Breast epithelium (tissue), 4 donors: Measurements from ENCODE around the gene NTN4. TPM values are rescaled to one million over a fixed set of nuclear protein-coding genes. Genes with fewer than 3 reads are reported as not detected.
"Not testable (repeated sequence)": the region's sequence is repeated elsewhere in the genome, so short reads cannot be mapped to it uniquely, and the experiment has no call there.

Experiments
- DNase-seq, 2 donors: peaks; one replicate each; pipeline ENCODE4 v3.0.0-alpha.2; 2019; ENCODE audit warnings: low spot score in 2 of 2
- H3K27ac ChIP-seq, 2 donors: fragments of 200-600 bp; sonication (generic) in 1 of 2; one replicate each; pipeline ENCODE4 v1.5.1; 2016 to 2019; ENCODE audit warnings: mild to moderate bottlenecking in 1 of 2
- H3K27me3 ChIP-seq, 2 donors: fragments of 200-600 bp; sonication (generic) in 1 of 2; one replicate each; pipeline versions ENCODE4 v1.5.1 to v1.6.0; 2017 to 2019; ENCODE audit warnings: control low read depth in 1 of 2, mild to moderate bottlenecking in 1 of 2
- H3K36me3 ChIP-seq: fragments of 200-600 bp; one replicate; pipeline ENCODE4 v1.5.1; 2019
- H3K4me1 ChIP-seq, 2 donors: fragments of 200-600 bp; sonication (generic); one replicate each; pipeline ENCODE4 v1.5.1; 2016 to 2019; ENCODE audit warnings: control low read depth in 1 of 2
- H3K4me3 ChIP-seq, 3 donors: fragments of 200-600 bp; sonication (generic); 1 replicate in 2 of 3; 2 replicates in 1 of 3; pipeline ENCODE4 v1.5.1; 2016 to 2019; ENCODE audit warnings: mild to moderate bottlenecking in 3 of 3, moderate library complexity in 2 of 3
- H3K9me3 ChIP-seq, 2 donors: fragments of 200-600 bp; sonication (generic) in 1 of 2; one replicate each; pipeline ENCODE4 v1.5.1; 2016 to 2019; ENCODE audit warnings: control low read depth in 1 of 2
- CTCF ChIP-seq, 3 donors: fragments of 450-650 bp; IDR thresholded peaks; one replicate each; pipeline ENCODE4 v1.5.1; 2016 to 2017; ENCODE audit warnings: antibody characterized with exemption in 3 of 3, mild to moderate bottlenecking in 3 of 3, moderate library complexity in 3 of 3
- POLR2A ChIP-seq: fragments of 450-650 bp; IDR thresholded peaks from one replicate; pipeline ENCODE4 v1.6.1; 2016; ENCODE audit warnings: antibody characterized with exemption, mild to moderate bottlenecking, moderate library complexity
- POLR2AphosphoS5 ChIP-seq, 3 donors: sonication (generic); formaldehyde crosslinking; IDR thresholded peaks; one replicate each; pipeline ENCODE4 v1.6.1; 2017; ENCODE audit warnings: antibody characterized with exemption in 3 of 3
- intact Hi-C: fragments of 100-400 bp; cut with DNase I; formaldehyde crosslinking; loops from one replicate; pipeline ENCODE4 v1.15.1; 2023; ENCODE audit warnings: low total_unique reads
- total RNA-seq, 3 donors: library from RNA; depleted of rRNA; stranded (reverse); fragments of >200 nt; gene quantifications; one replicate each; pipeline ENCODE4 v1.1.0, GENCODE V29; 2016

NTN4 gene
- total RNA-seq, 3 donors from 2014 or later, result 27.4 to 188 (median 110) TPM

DNA sequence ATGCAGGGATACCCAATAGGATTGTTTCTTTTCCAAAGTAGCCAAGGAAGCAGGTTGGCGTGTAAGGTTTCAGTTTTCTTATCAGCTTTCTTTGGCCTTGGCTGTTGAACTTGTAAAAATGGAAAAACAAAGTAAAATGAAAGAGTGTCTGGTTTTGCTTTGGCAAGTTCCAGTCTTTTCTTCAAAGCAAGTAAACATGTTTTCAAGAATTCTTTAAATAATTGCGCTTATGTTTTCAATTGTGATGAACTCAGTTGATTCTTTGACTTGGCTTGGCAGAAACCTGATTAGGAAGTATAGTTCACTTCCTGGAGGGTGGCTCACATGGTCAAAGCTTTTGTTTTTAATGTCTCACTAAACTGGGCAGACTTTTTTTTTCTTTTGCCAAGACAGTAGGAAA lies 127.0 kb downstream of the NTN4 start:
- Histone ChIP-seq H3K4me3 (no peak overlapping the region), H3K36me3 (no peaks in the 10 kb centered on the region), H3K27ac (peak overlapping the region in 1 of 2 donors; percentile 45), H3K27me3 (no peaks in the 10 kb centered on the region), H3K9me3 (no peaks in the 10 kb centered on the region), H3K4me1 (no peaks in the 10 kb centered on the region)
- intact Hi-C loops, result no loop called here
- TF ChIP-seq CTCF (IDR thresholded peaks at IDR 0.05), result no peak
- TF ChIP-seq POLR2A, result no peak
- no peak for TF ChIP-seq POLR2AphosphoS5 (IDR thresholded peaks at IDR 0.05)
- DNase-seq, result no peak

DNA sequence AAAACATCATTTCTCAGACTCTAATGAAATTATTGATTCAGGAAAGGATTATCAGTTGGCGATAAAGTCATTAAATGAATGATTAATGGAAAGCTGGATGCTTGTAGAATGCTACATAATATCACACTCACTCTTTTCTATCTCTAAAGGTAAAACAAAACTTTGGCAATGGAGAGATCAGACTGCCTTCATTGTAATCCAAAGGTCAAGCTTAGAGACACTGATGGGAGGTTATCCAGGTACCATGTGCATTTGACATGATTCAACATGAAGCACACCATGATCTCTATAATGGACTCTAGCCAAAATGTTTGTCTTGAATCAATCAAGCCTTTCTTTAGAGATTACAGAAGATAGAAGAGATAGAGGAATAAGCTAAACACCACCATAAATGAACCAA lies 129.2 kb downstream of the NTN4 start:
- no peak for TF ChIP-seq CTCF (IDR thresholded peaks at IDR 0.05)
- no peak for TF ChIP-seq POLR2A
- no peak for TF ChIP-seq POLR2AphosphoS5 (IDR thresholded peaks at IDR 0.05)
- intact Hi-C loops, result no loop called here
- Histone ChIP-seq H3K36me3 (peaks cover 9% of the 10 kb centered on the region), H3K4me3 (no peak overlapping the region), H3K27ac (no peak overlapping the region), H3K9me3 (no peaks in the 10 kb centered on the region), H3K4me1 (no peaks in the 10 kb centered on the region), H3K27me3 (no peaks in the 10 kb centered on the region)
- no peak for DNase-seq

DNA sequence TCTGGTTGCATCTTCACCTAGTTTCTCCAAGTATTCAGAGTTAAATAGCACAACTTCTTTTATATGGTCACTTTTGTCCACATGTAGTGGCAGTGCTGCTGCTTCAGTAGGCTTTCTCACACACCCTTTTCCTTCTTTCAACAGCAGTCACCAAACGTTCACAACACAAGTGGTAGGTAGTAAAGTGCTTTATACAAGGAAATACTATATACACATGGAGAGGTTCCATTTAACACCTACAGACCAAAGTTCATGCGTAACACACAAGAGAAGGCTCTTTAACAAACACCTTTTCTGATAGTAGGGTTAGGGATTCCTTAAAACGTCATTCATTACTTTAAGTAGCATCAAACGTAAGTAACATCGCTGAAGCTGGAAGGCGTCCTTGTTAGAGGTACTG lies 132.2 kb downstream of the NTN4 start:
- Histone ChIP-seq H3K27ac (no peak overlapping the region), H3K4me1 (peaks cover 0 to 7% of the 10 kb centered on the region in 2 donors), H3K27me3 (no peaks in the 10 kb centered on the region), H3K4me3 (no peak overlapping the region), H3K9me3 (no peaks in the 10 kb centered on the region), H3K36me3 (peaks cover 9% of the 10 kb centered on the region)
- no peak for DNase-seq
- intact Hi-C loops, result no loop called here
- no peak for TF ChIP-seq CTCF (IDR thresholded peaks at IDR 0.05)
- TF ChIP-seq POLR2AphosphoS5 (IDR thresholded peaks at IDR 0.05), result no peak
- TF ChIP-seq POLR2A, result no peak

DNA sequence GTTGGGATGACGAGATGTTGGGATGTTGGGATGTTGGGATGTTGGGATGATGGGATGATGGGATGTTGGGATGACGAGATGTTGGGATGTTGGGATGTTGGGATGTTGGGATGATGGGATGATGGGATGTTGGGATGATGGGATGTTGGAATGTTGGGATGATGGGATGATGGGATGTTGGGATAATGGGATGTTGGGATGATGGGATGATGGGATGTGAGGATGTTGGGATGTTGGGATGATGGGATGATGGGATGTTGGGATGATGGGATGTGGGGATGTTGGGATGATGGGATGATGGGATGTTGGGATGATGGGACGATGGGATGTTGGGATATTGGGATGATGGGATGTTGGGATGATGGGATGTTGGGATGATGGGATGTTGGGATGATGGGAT lies 135.9 kb downstream of the NTN4 start:
- H3K9me3 ChIP-seq, H3K4me3 ChIP-seq, H3K36me3 ChIP-seq, DNase-seq, intact Hi-C loops, H3K4me1 ChIP-seq, H3K27me3 ChIP-seq: not testable (repeated sequence)
- H3K27ac ChIP-seq, result peak overlapping the region; percentile 33 to 73

- Histone ChIP-seq H3K36me3 (peaks cover 9% of the 10 kb centered on the region), H3K27me3 (no peaks in the 10 kb centered on the region), H3K27ac (peak overlapping the region; percentile 33 to 73), H3K4me3 (no peak overlapping the region), H3K9me3 (no peaks in the 10 kb centered on the region), H3K4me1 (peaks cover 0 to 7% of the 10 kb centered on the region in 2 donors)
- no peak for DNase-seq
- intact Hi-C loops, result no loop called here
- TF ChIP-seq POLR2A (no peak), CTCF (IDR thresholded peaks at IDR 0.05) (no peak), POLR2AphosphoS5 (IDR thresholded peaks at IDR 0.05) (peak; percentile 19 to 44 (median 30))
These were observed 136.6 kb downstream of the NTN4 start for GRCh38 chr12:95653771-95654546.
